Adrenal gland (tissue), 5 donors: ENCODE measurements around the gene TCHH.

Experiments used
- CTCF ChIP-seq, 6 experiments: fragments of 450-650 bp in 4 of 6; fragments of 200-600 bp in 2 of 6; sonication (generic) in 1 of 6; IDR thresholded peaks; 1 replicate in 5 of 6; 2 replicates in 1 of 6; pipeline versions ENCODE4 v1.5.1 to v1.8.0; 2016 to 2021; ENCODE audit warnings: antibody characterized with exemption in 6 of 6, mild to moderate bottlenecking in 2 of 6, moderate library complexity in 1 of 6
- POLR2A ChIP-seq, 2 donors: fragments of 450-650 bp; IDR thresholded peaks; one replicate each; pipeline ENCODE4 v1.6.1; 2017; ENCODE audit warnings: antibody characterized with exemption in 2 of 2, mild to moderate bottlenecking in 2 of 2, moderate library complexity in 1 of 2
- donor health status: DM: no; HTN: no; CAD: no.

- no peak for TF ChIP-seq CTCF (IDR thresholded peaks at IDR 0.05)
- TF ChIP-seq POLR2A (IDR thresholded peaks at IDR 0.05) = no peak
These were observed 38.8 kb upstream of the TCHH start for GRCh38 chr1:152153996-152154395.
